GM18867 (cell line): ENCODE measurements around the gene ZNF76.

Experiments used
- ATAC-seq: cut with Tn5 transposase; IDR thresholded peaks from one replicate; pipeline ENCODE4 v1.9.1; 2021; ENCODE audit warnings: mild to moderate bottlenecking, moderate library complexity; ENCODE audit not compliant: unreplicated experiment

ZNF76 gene

DNA sequence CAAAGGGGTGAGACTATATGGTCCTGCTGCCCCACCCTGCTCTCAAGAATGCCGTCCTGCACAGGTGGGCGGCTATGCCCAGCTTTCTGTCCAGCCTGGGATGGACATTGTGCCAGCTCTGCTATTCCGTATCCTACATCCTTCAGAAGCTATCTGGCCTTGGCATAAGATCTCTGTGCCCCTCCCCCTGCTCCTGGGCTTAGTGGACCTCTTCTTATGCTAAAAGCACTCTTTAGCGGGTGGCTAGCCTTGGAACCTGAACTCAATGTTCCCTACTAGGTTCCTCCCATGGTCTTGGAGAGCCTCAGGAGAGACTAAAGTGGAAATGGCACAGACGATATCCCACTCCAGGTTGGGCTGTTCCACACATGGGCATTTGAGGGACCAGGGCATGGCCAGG, 23.3 kb upstream of the ZNF76 start:
- no peak for ATAC-seq

DNA sequence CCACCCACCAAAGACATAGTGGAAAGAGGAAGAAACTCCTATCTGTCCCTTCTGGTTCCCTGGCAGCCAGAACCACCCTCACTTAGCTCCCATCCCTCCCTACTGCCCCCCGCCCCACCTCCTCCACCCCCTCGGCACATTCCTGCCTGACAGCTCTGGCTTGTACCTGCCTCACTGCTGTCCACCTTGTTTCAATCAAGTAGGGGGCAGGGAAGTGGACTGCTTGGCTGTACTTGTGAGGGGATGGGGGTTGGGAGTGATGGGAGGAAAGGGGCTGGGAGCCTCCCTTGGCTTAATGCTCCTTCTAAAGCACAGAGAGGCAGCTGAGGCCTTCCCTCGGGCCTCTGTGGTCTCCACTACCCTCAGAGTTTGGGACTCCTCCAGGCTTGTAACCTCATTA, 22.1 kb upstream of the ZNF76 start:
- ATAC-seq = no peak

DNA sequence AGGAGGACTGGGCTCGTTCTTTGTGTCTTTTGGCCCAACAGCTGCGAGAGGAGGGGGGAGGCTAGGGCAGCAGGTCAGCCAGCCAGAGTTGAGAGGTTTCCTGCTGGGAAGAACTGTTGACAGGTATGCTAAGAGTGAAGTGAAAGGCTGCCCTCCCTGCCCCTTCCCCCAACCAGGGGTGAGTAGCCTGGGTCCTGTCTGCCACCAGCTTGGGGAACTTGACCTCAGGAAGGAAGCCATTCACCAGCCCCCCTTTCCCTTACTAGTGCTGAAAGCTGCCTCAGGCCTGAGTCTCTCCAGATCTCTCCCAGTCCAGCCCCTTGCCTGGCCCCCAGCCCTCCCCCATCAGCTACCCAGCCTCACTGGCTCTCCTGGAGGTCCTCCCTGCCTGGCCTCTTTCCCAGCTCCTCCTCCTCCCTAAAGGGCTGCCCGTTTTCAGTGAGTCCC, 20.7 kb upstream of the ZNF76 start:
- ATAC-seq = no peak

DNA sequence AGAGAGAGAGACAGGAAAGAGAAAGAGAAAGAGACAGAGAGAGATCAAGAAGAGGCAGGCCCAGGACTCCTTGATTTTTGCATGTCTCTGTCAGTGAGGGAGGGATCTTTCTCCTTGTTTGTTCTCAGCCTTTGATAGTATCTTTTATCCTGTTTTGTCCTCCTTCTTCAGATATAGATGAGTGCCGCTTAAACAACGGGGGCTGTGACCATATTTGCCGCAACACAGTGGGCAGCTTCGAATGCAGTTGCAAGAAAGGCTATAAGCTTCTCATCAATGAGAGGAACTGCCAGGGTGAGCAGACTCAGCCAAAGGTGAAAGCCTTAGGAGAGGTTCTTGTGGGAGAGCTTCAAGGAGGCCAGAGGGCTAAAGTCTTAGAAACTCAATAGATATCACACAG, 20.0 kb upstream of the ZNF76 start:
- no peak for ATAC-seq

DNA sequence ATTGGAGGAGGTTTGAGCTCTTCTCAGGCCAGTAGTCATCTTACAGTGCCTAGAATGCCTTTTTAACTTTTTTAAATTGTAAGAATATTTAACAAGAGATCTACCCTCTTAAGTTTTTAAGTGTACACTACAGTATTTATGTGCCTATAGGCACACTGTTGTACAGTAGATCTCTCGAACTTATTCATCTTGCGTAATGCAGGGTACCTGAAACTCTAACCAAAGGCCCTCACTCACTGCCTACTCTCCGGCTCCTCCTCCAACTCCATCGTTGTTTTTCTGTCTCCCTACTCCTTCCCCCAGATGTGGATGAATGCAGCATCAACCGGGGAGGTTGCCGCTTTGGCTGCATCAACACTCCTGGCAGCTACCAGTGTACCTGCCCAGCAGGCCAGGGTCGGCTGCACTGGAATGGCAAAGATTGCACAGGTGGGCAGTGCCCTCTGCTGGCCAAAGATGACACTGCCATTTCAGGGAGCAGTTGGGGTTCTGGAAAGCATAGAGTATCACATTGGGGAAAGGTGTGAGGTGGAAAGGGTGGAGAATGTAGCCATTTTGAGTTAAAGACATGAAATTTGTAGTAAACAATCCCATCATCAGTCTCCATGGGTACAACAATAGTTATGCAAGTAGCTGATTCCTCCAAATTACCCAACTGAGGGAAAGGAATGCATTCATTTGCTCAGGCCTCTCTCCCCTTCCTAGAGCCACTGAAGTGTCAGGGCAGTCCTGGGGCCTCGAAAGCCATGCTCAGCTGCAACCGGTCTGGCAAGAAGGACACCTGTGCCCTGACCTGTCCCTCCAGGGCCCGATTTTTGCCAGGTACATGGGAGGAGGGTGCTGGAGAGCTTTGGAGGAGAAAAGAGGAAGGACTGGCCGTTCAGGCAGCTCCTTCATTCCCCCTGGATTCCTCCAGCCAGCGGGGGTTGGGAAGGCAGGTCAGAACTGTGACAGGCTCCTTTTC, 18.4 kb upstream of the ZNF76 start:
- no peak for ATAC-seq

DNA sequence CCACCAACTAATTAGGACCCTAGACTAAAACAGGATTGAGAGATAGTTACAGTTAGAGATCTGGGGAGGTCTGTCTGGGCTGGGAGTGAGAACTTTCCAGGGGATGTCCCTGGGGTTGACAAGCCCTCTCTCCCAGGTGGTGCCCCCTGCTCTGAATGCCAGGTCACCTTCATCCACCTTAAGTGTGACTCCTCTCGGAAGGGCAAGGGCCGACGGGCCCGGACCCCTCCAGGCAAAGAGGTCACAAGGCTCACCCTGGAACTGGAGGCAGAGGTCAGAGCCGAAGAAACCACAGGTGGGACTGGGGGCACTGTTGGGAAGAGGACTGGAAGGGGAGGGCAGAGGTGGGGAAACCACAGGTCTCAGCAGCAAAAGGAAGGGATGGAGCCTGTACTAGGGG, 17.0 kb upstream of the ZNF76 start:
- no peak for ATAC-seq

DNA sequence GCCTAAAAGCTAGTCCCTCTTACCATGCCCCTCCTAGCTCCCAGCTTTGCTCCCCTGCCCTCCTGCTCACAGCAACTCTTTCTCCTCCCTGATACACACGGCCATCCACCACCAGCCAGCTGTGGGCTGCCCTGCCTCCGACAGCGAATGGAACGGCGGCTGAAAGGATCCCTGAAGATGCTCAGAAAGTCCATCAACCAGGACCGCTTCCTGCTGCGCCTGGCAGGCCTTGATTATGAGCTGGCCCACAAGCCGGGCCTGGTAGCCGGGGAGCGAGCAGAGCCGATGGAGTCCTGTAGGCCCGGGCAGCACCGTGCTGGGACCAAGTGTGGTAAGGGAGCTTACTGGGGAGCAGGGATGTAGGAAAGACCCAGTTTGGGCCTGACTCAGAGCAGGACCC, 16.6 kb upstream of the ZNF76 start:
- no peak for ATAC-seq

DNA sequence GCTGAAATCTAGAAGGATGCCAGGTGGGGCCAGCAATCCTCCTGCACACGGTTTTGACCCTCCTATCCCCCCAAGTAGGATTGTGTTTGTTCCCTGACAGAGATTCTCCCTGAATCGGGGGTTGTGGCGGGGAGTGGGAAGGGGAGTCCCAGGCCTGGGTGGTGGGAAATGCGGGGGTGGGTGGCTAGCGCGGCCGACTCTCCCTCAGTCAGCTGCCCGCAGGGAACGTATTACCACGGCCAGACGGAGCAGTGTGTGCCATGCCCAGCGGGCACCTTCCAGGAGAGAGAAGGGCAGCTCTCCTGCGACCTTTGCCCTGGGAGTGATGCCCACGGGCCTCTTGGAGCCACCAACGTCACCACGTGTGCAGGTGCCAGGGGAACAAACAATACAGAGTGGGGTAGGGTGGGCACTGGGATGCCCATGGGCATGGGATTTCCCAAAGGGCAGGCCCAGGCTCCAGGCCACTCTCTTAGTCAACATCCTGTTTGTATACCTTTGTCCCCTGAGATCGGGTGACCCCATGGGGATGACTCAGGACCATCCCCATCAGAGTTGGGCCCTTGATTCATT, 16.1 kb upstream of the ZNF76 start:
- ATAC-seq = no peak

DNA sequence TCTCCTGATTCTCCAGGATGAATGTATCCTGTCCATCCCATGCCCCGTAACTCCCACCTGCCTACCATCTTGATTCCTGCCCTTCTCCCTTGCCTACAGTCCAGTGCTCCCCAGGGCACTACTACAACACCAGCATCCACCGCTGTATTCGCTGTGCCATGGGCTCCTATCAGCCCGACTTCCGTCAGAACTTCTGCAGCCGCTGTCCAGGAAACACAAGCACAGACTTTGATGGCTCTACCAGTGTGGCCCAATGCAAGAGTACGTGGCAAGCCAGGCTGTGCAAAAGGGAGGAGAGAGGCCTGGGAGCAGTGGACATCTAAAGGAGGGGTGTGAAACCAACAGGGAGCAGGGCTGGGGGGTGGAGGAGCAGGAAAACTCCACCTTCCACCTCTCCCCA, 15.0 kb upstream of the ZNF76 start:
- no peak for ATAC-seq

DNA sequence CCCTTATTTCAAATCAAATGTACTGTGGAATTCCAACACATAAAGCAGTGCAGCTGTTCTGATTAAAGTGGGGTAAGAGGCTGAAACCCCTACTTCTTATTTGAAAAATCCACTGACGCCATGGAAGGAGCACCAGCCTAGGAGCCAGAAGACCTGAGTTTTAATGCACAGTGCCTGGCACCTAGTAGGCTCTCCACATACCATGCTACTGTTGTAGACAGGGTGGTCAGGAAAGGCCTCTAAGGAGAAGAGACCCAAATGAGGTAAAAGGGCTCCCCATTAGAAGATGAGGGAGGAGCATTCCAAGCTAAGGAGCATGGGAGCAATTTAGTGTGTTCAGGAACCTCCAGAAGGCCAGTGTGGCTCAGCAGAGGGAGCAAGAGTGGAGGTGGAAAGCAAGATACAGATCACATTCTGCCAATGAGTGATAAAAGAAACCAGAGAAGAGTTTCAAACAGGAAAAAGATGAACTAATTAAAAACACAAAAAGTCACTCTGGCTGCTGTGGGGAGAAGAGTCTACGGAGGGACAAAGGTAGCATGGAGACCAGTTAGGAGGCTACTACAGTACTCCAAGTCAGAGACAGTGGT, 11.8 kb upstream of the ZNF76 start:
- no peak for ATAC-seq

DNA sequence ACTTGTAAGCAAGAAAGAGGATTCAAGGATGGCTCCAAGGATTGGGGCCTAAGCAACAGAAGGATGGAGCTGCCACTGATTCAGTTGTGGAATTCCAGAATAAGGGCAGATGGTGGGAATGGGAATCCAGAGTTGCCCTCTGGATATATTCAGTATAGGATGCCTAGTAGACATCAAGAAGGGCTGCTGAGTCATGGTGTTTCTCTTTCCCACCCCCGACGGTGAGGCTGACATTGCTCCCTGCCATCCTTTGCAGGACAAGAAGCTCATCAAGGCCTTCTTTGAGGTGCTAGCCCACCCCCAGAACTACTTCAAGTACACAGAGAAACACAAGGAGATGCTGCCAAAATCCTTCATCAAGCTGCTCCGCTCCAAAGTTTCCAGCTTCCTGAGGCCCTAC, 11.2 kb upstream of the ZNF76 start:
- ATAC-seq = no peak

DNA sequence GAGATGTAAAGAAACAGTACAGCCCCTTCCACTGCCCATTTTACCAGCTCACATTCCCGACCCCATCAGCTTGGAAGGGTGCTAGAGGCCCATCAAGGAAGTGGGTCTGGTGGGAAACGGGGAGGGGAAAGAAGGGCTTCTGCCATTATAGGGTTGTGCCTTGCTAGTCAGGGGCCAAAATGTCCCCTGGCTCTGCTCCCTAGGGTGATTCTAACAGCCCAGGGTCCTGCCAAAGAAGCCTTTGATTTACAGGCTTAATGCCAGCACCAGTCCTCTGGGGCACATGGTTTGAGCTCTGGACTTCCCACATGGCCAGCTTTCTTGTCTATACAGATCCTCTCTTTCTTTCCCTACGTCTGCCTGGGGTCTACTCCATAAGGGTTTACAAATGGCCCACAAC, 10.6 kb upstream of the ZNF76 start:
- ATAC-seq = no peak

DNA sequence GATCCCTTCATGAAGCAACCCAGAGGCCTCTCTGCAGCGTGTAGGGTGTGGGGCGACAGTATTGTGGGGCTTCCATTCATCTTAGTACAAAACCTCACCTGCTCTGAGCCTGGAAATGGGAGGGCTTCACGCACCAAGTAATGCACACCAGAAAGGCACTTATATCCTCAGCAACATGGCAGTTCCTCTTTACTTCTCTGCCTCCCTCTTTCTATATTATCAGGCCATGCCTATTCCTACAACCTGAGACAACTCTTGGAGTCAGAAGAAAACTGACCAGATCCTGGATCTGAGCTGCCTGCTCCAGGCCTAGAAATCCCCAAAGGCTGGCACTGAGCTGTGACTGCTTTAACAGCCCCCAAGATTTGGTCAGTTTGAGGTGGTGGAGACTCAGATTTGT, 7.6 kb upstream of the ZNF76 start:
- no peak for ATAC-seq

DNA sequence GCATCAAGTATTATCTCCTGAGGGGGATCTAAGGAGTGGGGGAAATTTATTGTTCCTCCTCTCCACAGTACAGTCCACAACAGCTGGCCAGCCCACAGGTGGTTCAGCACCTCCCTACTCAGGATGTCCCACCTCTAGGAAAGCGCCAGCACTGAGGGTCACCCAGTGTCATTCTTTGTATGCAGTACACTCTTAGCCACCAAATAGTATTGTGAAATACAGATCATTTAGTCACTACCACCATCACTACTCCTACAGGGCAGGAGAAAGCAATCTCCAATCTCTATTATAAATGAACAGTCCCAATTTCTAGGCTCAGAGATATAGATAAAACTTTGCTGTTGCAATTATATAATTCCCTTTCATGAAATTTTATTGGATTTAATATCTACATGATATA, 6.3 kb upstream of the ZNF76 start:
- no peak for ATAC-seq

DNA sequence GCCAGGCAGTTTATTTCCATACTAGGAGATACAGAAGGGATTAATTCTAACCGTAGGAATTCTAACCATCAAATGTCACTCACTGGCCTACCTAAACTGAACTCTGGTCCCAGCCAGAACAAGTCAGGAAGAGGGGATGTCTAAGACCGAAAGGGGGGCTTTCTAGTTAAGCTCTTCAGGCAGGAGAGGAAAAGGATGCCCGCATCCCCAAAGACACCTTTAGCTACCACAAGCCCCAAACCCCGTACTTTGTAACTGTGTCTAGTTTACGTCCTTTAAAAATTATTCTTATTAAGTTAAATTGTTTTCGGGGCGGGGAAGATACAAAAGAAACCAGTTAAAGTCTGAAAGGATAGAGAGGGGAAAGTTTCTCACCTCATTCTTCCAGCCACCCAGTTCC, 1.2 kb upstream of the ZNF76 start:
- no peak for ATAC-seq

DNA sequence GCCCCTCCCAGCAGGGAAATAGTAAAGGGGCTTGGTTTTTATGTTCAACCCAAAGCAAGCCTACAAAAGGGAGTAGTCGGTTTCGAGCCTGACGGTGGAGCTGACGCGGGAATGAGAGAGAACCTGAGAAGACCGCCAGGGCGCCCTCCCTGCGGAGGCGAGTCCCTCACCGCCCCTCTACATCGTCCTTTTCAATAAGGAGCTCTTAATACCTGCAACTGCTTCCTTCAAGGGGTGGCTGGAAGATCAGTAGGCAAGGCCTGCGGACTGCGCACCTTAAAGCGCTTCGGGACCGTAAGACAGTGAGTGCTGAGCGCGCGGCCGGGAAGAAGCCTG, 709 bp upstream of the ZNF76 start:
- ATAC-seq = no peak

DNA sequence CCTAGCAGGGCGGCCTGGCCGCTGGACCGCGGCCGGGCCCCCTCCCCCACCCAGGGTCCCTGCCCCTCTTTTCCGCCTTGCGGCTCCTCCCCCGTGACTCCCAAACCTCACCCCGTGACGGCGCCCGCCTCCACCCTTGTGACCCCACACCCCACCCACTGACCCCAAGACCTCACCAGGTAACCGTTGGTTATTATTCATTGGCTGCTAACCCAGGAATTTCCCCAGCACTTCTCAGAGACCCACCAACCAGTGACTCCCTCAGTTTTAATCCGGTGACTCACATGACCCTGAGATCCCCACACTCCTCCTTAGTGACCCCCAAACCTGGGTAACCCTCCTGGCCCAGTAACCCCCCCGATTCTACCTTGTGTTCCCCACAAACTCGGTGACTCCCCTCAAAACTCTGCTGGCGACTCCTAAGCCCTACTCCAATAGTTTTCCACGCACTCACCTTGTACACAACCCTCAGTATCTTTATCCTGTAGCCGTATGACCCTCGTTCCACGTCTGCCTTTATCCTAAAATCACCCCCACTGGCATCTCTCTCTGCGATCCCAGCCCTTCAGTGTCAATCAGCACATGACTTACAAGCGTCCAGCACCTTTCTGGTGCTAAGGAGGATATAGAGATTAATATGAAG, 534 bp downstream of the ZNF76 start:
- ATAC-seq = peak; percentile 38

DNA sequence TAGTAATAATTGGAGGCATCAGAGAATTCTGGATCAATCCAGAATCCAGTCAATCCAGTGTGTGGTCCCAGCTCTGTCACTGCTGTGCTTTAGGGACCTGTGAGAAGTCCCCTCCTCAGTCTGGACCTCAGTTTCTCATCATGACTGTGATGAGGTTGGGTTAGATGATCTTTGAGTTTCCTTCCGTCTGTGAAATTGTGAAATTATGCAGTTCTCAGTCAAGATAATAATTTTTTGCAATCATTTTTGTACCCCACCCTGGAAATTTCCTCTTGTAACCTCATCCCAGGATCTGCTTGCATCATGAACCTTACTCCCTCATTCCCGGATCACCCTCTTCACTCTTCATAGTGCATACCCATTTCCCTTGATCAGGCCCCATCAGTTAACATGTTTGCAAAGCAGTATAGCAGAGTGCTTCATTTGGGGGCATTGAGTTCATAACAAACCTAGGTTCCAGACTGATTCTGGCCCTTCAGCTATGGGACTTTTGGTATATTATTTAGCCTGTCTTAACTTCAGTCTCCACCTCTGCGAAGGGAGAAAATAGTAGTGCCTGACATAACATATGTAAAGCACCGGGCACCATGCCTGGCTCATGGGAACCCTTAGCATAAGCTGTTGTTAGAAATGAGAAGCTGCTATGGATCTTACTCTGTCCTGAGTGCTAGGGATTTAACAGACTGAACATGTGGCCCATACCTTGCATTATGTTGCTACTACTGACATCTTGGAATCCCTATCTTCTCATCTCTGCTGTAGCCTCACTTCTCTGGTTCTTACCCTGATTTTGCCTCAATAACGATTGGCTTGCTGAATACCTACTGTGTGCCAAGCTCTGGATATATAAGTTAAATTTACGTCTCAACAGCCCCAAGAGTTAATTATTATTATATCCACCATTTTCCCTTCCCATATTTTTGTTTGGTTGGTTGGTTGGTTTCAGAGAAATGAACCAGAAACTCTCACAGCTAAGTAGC, 1.3 kb downstream of the ZNF76 start:
- no peak for ATAC-seq

DNA sequence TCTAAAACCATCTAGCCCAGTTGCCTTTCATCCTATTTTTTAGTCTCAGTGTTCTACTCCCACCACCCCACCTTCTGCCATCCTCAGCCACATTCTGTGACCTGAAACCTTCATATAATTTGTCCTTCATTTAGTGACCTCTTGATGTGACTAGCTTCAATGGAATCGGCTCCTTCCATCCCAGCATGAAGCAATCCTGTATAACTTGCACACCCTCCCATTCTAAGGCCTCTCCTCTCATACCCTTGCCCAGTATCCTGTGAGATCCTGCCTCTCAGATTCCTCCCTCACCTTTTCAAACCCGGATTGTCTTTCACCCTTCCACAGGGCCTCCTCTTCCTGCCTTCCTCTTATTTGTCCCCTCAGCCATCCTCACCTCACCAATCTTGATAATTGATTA, 3.1 kb downstream of the ZNF76 start:
- ATAC-seq = no peak

DNA sequence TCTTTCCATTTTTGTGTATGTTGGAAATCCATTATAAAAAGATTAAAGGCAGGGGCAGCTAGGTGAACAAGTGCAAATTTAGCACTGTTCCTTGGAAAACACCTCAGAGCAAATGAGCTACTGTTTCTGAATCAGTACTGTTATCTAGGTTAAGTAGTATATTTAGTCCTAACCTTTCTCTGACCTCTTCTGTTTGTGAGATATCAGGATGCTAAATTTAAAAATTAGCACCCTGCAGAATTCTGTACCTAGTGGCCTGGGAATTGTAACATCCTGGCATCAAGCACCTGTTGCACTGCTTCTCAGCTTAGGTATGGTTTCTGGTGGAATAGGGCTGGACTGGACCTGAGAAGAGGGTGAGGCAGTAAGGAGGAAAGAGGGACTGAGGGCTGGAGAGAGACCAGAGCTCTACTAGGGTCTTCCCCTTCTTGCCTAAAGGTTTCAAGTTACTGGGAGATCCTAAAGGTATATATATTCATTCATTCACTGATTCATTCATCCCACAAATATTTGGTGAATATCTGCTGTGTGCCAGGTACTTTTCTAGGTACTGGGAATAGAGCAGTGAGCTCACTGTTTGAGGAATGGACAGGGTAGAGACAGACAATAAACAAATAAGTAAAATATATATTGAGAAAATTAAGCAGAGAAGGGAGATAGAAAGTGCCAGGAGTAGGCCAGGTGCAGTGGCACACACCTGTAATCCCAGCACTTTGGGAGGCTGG, 5.2 kb downstream of the ZNF76 start:
- ATAC-seq = no peak
